Hypothalamus (tissue), 51 donors: ENCODE data around the gene GRK5.
A peak's percentile ranks its signal among the peaks of the same experiment; 100 is the strongest.
"Not testable (repeated sequence)": the region's sequence is repeated elsewhere in the genome, so short reads cannot be mapped to it uniquely, and the experiment has no call there.

Experiments
- DNase-seq, 51 donors: peaks; one replicate each; lab custom pipeline; 2025; lab: John Stamatoyannopoulos, UW

The GRK5 gene

DNA sequence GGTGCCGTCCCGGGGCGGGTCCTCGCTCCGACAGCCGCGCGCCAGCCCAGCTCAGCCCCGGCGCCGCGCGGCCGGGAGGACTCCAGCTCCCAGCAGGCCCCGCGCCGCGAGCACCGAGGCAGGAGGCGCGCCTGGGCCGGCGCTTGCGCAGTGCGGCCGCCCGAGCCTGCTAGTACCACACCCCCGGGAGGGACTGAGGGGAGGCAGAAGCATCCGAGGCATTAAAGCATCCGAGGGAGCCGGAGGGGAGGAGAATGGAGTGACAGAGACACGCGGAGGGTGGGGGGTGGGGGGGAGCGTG is at the start of gene GRK5:
Gene GRK5 (plus strand): TSS at position 206 of the 301 bp plus-strand sequence. CDS start 347 bp downstream, outside the sequence.
- DNase-seq, result peak in 50 of 51 donors; percentile 49 to 95 (median 88)

DNA sequence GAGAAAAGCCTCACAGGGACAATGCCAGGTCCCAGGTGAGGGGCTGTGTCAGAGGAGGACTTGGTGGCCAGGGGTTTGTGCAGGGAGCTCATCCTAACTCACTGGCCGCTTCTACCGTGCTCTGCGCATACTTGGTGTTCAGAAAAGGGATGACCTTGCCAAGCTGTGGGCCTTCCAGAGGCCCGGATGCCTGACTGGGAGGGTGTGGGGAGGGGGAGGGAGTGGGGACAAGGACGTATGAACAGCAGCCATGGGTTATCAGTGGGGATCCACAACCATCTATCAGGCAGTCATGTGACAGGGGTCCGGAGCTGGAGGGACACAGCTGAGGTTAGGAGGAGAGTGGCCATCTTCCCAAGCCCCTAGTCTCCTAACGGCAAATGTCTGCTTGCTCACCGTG is 48.0 kb upstream of the GRK5 start:
- DNase-seq, result no peak

DNA sequence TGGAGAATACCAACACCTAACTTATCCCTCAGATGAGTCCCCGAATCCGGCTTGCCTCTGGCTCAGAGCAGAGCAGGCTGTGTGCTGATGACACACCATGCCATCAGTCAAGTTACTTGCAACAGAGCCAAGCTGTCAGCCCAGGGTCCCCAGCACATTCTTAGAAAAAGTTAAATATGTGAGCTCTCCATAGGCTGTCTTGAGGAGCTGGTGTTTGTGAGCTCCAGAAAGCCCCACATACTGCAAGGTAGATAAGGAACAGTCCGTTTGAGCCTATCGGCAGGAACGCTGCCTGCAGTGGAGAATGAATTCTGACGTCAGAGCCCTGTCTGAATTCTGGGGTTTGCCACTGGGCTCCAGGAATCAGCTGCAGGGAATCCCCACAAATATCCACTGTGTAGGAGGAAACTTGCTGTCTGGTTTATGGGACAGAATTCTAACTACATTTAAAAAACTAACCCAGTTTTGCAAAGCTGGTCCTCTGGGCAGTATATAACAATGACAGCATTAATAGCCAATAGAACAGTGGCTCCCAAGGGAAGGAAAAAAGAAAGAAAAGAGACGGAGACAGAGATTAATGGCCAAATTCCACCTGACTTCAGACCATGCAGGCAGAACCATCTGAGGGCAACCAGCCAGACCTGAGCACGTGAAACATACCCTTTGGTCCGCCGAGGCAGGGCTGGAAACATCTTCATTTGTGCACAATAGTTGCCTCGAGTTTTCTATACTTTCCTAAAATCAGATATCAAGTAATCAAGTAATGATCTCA is 45.5 kb upstream of the GRK5 start:
- DNase-seq, result peak in 3 of 51 donors; percentile 10 to 25 (median 10)

DNA sequence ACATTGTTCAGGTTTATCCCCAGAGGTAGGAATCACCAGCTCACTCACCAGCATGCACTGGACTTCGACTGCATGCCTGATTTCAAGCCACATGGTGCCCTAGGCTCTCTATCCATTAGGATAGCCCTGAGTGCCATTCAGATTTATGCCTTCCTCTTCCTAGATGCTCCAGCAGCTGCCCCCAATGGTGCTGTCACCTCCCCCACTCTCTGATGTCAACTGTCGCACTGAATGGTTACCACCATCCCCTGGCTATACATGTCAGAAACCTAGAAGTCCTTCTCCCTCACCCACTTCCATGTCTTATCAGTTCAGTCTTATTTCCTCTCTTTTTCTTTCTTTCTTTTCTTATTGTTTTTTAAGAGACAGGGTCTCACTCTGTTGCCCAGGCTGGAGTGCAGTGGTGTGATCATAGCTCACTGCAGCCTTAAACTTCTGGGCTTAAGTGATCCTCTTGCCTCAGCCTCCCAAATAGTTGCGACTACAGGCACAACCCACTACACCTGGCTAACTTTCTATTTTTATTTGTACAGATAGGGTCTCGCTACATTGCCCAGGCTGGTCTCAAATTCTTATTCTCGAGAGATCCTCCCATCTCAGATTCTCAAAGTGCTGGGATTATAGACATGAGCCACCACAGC is 44.8 kb upstream of the GRK5 start:
- no peak for DNase-seq

DNA sequence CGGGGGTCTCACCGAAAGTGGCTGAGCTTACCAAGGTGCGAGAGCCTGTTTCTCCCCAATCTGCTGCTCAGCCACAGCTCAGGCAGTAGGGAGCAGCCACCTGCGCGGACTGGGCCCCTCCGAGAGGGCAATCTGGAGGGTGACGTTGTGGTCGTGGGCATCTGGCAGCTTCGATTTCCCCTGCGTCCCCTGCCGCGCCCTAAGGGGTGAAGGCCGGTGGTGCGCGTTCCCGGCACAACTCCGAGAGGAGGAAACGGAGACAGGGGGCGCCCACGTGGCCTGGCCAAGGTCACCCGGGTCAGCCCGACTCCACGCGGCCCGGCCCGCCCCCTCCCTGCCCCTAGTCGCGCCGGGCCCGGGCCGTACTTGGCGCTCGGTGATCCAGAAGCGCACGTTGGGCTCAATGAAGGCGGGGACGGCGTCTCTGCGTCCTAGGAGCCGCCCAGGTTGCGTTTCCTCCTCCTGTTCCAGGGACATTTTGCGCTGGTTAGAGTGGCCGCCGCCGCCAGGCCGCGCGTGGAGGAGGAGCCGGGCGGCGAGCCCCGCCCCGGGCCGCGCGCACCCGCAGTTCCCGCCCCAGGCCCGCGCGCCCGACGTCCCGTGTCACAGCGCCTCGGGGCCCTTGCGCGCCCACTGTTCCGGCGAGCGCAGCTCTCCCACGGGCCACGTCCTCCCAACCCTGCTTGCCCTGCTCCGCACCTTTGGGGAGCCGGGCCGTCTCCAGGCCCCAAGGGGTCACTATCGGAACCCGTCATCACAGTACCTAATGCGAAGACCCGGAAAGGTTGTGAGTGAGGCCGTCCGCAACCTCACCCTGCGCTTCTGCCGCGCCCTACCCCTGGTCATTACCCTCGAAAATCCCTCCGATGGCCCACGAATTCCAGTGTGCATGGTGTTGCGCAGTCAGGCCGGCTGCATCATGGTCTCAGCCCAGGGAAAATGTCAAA is 41.9 kb upstream of the GRK5 start, which contains the start of gene SFXN4:
Gene SFXN4 (minus strand): TSS at position 544 of the 947 bp plus-strand sequence. CDS start 67 bp downstream, at position 477.
- peak; percentile 40 to 94 (median 82) for DNase-seq

DNA sequence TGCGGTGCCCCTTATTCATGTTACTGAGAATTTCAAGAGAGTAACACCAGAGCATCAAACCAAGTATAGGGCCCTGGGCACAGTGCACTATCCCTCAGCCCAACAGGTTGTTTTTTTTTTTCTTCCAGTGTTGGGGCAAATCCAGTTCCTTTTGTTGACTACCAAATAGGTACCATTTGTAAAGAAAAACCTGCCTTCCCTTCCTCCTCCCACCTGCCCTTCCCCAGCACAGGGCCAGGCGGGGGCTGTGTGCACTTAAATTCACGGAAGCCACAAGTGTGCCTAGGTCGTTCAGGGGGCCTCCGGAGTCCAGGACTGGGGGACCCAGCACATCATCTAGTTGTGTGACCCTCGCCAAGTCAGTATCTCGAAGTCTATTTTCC is 41.3 kb upstream of the GRK5 start:
- DNase-seq, result peak in 1 of 51 donors; percentile 31

DNA sequence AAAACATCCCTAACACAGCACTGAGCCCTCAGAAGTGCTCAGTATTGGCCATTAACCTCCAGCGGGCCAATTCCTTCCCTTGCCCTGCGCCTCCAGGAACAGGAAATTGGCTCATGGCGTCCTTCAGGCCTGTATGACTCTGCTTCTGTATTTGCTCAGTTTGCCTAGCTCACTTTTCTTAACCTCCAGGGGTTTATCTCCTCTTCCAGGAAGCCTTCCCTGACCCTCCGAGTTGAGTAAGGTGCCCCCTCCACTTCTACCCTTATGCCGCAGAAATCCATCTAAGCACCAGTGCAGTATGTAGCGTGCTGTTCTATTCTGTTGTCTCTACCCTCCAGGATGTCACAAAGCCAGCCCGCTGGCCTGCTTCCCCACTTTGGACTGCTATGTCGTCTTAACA is 40.8 kb upstream of the GRK5 start:
- no peak for DNase-seq

DNA sequence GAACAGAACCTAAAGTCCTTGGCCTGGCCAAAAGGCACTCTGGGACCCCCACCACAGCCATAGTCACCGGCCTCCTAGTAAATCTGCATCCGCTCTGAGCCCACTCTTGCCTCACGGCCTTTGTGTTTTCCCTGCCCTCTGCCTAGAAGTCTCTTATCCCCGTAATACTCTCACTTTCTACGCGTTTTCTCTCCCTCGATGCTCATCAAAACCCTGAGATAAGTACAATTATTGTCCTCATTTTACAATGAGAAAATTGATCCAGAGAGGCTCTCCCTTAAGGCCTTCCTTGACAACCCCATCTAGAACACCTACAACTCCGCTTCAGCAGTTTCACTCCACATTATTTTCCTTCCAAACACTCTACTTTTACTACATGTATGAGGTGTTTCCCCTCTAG is 40.3 kb upstream of the GRK5 start:
- DNase-seq, result no peak

DNA sequence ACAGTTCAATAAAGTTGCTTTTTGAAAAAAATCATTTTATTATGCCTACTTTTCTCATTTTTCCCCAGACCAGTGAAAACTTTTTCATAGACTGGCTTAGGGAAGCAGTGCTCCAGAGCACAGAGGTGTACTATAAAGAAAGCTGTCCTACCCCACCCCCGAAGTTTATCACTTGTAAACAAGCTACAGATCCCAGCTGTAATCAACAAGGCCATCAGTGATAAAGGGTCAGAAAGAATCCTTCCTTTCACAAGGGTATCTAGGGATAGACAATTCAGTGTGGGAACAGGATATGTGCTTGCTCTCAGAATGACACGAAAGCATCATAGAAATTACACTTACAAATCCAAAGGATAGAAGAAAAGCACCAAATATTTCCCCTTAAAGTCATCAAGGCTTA is 33.3 kb upstream of the GRK5 start:
- DNase-seq, result no peak

DNA sequence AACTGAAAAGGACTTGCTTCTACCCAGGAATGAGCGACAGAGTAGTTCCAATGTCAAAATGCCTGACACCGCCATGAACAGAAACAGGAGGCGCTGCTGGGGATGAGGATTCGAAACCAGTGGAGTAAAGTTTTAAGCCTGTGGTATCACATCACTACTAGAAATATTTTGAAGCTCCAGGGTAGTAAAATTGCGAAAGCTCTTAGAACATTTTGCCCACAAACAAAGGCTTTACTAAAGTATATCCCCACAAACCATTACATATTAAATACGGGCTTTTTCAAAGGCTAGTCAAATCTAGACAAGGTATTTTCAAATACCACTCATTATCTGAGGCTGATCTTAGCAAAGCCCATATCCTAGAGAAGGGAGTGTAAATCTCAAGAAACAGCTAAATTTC is 31.2 kb upstream of the GRK5 start:
- DNase-seq, result no peak

DNA sequence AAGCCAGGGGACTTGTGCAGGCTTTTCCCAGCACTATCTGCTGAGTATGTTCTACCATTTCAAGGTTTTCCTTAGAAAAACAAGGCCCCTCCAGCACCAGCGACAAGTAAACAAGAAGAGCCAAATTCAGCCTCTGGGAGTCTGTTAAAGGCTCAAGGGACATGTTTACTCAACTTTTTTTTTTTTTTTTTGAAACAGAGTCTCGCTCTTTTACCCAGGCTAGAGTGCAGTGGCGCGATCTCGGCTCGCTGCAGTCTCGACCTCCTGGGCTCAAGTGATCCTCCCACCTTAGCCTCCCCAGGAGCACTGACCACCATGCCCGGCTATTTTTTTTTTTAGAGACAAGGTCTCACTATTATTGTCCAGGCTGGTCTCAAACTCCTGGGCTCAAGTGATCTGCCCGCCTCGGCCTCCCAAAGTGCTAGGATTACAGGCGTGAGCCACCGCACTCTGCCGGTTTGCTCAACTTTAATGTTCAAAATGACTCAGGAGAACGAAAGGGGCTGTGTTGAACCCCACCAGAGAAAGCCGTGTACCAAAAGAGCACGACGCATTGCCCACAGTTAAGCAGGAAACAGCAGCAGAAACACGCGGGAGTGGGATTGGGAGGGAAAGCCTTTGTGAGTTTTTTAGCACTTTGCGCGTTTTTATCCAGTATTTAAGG is 29.5 kb upstream of the GRK5 start:
- DNase-seq, result peak in 1 of 51 donors; percentile 47

DNA sequence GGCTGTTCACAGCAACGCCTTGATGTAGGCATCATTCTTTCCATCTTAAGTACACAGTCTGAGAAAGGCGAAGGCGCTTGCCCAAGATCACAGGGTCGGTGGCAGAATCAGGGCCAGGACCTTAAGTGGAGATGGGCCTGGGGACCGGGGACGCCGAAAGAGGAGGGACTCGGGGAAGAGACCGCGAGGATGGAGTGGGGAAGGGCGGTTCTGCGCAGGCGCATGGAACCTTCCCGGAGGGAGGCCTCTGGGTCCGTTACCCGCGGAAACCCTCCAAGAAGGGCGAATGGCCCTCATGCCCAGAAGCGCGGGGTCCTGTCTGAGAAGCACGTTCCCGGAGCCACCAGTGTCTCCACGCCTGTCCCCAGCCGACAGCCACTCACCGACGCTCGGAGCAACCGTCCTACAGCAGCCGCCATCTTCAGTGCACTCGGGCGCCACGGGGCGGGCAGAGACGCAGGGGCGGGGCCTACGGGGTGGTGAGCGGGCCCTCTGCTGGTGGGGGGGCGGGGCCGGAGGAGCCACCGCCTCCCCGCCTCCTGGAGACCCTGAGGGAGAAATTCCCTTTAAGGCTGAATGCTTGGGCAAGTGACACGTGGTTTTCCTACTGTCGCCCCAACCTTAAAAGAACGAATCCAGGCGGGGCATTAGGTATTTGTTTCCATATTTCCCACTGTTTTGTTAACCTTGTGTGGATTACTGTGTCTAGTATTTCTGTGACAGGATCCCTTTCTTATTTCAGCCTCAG is 28.8 kb upstream of the GRK5 start, which contains the start of gene PRDX3:
Gene PRDX3 (minus strand): TSS at position 441 of the 748 bp plus-strand sequence. CDS start 22 bp downstream, at position 419.
- peak; percentile 49 to 98 (median 91) for DNase-seq

DNA sequence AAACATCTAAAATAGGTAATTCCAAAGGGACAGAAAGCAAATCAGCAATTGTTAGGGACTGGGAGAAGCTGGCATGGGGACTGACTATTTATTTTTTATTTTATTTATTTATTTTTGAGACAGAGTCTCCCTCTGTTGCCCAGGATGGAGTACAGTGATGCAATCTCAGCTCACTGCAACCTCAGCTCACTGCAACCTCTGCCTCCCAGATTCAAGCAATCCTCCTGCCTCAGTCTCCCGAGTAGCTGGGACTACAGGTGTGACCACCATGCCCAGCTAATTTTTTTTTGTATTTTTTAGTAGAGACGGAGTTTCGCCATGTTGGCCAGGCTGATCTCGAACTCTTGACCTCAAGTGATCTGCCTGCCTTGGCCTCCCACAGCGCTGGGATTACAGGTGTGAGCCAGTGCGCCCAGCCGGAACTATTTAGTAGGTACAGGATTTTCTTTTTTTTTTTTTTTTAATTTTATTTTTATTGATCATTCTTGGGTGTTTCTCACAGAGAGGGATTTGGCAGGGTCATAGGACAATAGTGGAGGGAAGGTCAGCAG is 26.4 kb upstream of the GRK5 start:
- DNase-seq, result not testable (repeated sequence)

DNA sequence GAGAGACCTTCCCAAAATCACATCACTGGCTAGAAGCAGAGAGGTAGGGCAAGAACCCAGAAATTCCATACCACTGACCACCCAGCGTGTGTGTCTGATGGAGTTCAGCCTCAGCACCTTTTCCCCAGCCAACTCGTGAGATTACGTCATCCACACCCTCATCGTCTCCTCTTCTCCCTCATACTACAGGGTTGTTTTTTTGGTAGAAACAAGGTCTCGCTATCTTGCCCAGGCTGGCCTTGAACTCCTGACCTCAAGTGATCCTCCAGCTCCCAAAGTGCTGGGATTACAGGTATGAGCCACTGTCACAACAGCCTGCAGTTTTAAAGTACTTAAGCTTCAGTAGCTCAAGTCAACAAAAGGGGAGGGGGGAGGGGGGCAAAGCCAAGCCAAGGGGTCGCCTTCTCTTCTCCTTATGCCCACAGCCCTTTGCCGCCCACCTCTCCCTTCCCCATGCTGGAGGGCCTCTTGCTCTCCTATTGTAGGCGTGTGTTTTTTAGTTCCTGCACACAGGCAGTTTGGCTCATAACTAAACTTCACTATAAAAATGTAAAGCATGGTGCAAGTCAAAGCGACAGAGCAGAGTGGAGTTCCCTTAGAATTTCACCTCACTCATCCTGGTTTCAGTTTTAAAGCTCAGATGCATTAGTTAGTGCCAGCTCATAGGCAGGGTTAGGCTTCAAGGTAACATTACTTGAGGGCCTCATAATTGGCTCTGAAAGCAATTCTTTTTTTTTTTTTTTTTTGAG is 23.5 kb upstream of the GRK5 start:
- DNase-seq, result no peak

DNA sequence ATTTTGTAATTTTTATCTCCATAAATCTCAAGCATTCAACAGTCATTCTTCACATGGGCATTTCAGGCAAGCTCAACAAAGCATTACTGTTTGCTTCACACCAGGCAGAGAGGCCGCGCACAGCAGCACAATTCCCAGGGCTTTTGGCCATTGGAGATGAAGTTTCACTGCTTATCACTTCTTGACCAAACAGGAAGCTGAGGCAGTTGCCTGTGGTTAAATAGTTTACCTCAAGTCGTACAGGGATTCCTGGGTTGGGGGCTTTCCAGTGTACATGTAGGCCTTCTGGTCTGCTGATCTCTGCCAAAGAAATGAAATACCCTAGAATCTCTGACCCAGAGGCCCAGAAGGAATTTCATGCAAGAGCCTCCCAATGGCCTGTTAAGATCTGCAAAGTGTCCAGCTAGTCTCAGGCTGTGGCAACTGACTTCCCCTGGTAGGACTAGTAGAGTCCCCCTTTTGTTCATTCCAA is 17.5 kb upstream of the GRK5 start:
- peak in 21 of 51 donors; percentile 1 to 61 (median 23) for DNase-seq

DNA sequence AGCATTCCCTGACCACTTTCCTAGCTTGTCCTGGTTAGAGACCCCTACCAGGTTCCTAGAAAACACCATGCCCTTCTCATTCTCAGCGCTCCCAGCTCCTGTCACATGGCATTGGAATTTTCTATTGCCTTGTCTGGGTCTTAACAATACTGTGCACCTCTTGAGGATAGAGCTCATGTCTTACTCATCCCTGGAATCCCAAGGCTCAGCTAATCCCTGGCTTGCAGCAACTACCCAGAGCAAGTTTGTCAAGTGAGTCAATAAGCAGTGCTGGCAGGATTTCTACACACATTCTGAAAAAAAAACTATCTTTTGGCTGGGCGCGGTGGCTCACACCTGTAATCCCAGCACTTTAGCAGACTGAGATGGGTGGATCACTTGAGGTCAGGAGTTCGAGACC is 17.0 kb upstream of the GRK5 start:
- DNase-seq, result no peak

DNA sequence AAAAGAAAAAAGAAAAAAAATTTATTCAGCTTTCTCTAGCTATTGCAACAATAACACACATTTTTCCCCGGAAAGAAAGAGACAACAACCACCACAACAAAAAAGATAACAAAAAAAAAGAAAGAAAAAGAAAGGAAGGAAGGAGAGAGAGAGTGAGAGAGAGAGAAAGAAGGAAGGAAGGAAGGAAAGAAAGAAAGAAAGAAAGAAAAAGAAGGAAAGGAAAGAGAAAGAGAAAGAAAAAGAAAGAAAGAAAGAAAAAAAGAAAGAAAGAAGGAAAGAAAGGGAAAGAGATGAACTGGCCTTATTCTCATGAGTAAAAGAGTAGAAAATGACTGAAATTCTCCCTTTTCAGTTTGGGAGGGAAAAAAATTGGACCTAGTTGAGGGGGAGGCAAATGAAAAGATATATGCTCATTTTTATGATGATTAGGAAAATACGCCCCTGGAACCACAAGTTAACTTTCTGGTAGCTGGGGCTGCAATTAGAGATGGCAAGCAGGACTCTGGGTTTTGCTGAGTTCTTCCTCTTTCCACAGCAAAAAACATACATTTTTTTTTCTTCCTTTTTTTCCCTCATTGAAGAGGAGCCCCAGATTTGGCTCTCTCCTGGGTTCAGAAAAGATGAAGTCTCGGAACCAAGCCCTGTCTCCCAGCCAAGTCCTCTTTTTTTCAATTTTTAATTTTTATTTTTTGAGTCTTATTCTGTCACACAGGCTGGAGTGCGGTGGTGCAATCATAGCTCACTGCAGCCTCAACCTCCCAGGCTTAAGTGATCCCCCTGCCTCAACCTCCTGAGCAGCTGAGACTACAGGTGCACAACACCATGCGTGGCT is 16.2 kb upstream of the GRK5 start:
- DNase-seq, result no peak

DNA sequence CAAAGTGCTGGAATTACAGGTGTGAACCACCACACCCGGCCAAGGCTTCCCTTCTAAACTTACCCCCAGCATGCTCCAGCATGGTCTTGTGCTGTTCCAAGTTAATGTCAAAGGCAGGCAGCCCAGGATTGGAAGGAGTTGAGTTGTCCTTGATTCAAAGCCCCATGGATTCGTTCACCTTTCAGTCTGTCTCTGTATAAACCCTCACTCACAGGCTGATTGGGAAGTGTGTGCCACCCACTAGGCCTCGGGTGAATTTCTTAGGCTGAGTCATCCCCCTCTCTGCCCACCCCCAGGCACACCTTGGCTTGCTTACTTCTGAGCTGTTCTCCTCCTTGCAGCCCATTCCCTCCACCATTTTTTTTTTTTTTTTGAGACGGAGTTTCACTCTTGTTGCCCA is 15.5 kb upstream of the GRK5 start:
- no peak for DNase-seq
